Measurements from ENCODE around the gene SLC17A7.

The SLC17A7 gene

DNA sequence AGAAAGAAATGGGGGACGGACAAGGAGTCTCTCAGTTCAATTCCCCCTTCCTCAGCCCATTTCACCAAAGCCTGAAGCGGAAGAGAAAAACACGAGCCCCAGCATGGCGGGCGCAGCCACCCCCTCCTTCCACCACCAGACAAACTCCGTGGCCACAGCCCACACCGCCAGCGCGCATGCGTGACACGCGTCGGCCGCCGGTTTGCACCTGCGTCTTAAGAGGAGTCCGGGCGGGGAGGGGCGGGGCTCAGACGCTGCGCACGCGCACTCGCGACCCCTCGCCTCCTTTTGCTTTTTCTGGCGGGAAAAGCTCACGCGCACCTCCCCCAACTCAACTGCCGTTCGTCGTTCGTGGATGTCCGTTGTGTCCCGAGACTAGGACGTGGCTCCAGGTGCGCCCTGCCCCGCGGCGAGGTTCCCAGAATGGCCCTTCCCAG, 53.4 kb downstream of the SLC17A7 start, which contains the start of gene KASH5:
Gene KASH5, plus strand, starts transcription at position 314 of the 437 bp plus-strand sequence. CDS start 2,635 bp downstream, outside the sequence.
- no peak within 1 kb of the TSS for H4K8ac ChIP-seq (ENCODE audit: low read length)
- no peak within 1 kb of the TSS for H2BK5ac ChIP-seq (ENCODE audit: low read depth, low read length, poor library complexity, severe bottlenecking)
- H3K9ac ChIP-seq (ENCODE audit: low read length) = no peak within 1 kb of the TSS
- H2AFZ ChIP-seq (ENCODE audit: low read depth, low read length) = no peak within 1 kb of the TSS
- H3K36me3 ChIP-seq (ENCODE audit: control insufficient read depth in 1 of 2, insufficient read depth in 2 of 2, low read depth in 1 of 2, low read length in 2 of 2) = no peaks in the 10 kb centered on the region
- H3K4me1 ChIP-seq (ENCODE audit: control insufficient read depth, insufficient read depth, low read depth, low read length) = peaks cover 1% of the 10 kb centered on the region
- no peak within 1 kb of the TSS for H3K4ac ChIP-seq (ENCODE audit: low read depth in 1 of 2, low read length in 2 of 2)
- H3K27me3 ChIP-seq (ENCODE audit: control insufficient read depth in 1 of 2, insufficient read depth in 1 of 2, low read length in 2 of 2) = peaks cover 11 to 39% of the 10 kb centered on the region in 2 experiments
- H3K4me2 ChIP-seq (ENCODE audit: low read length, poor library complexity, severe bottlenecking) = no peak within 1 kb of the TSS
- H2BK120ac ChIP-seq (ENCODE audit: low read depth, low read length) = no peak within 1 kb of the TSS
- no peak within 1 kb of the TSS for H2BK12ac ChIP-seq (ENCODE audit: low read length in 2 of 2)
- H3K14ac ChIP-seq (ENCODE audit: low read length in 2 of 2) = no peak within 1 kb of the TSS
- H3K18ac ChIP-seq (ENCODE audit: low read depth in 1 of 2, low read length in 2 of 2) = no peak within 1 kb of the TSS
- 82% methylated on average over 40 of the region's 40 CpGs for WGBS
- peak within 1 kb of the TSS; percentile 39 for H4K91ac ChIP-seq (ENCODE audit: low read length)
- H3K9me3 ChIP-seq (ENCODE audit: control insufficient read depth, low read length) = peaks cover 10% of the 10 kb centered on the region
- H2AK5ac ChIP-seq (ENCODE audit: low read length, severe bottlenecking) = no peak within 1 kb of the TSS
- H2BK15ac ChIP-seq (ENCODE audit: low read depth, poor library complexity, severe bottlenecking) = peak within 1 kb of the TSS; percentile 52
- H3K79me1 ChIP-seq (replicated peaks; ENCODE audit: low read length, poor library complexity, severe bottlenecking) = no peaks in the 10 kb centered on the region
- DNase-seq = no peak
- no peak within 1 kb of the TSS for H3K23ac ChIP-seq (ENCODE audit: low read length in 2 of 2)
- no peak within 1 kb of the TSS for H3K27ac ChIP-seq (ENCODE audit: low read length, poor library complexity, severe bottlenecking)
- H3K4me3 ChIP-seq (ENCODE audit: insufficient read depth in 1 of 2, low read depth in 1 of 2, low read length in 2 of 2) = no peak within 1 kb of the TSS

DNA sequence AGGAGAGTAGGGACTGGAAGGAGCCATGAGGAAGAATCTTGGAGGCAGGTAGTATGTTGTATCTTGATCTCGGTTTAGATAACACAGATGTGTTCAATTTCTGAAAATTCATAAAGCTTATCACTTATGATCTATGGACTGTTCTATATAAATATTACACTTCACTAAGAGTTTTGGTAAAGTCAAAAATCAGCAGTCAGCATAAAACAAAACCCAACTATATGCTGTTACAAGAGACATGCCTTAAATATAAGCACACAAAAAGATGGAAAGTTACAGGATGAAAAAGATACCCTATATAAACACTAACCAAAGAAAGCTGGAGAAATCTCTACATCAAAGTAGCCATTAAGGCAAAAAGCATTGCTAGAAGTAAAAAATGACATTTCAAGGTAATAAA, 57.7 kb downstream of the SLC17A7 start:
- Histone ChIP-seq H4K91ac (ENCODE audit: low read length) (no peak overlapping the region), H3K27ac (ENCODE audit: low read length, poor library complexity, severe bottlenecking) (no peak overlapping the region), H3K9me3 (ENCODE audit: control insufficient read depth, low read length) (peaks cover 22% of the 10 kb centered on the region), H3K23ac (ENCODE audit: low read length in 2 of 2) (no peak overlapping the region), H3K27me3 (ENCODE audit: control insufficient read depth in 1 of 2, insufficient read depth in 1 of 2, low read length in 2 of 2) (peaks cover under 1 to 3% of the 10 kb centered on the region in 2 experiments), H2BK120ac (ENCODE audit: low read depth, low read length) (no peak overlapping the region), H4K8ac (ENCODE audit: low read length) (no peak overlapping the region), H3K14ac (ENCODE audit: low read length in 2 of 2) (no peak overlapping the region), H3K4me2 (ENCODE audit: low read length, poor library complexity, severe bottlenecking) (no peak overlapping the region), H3K18ac (ENCODE audit: low read depth in 1 of 2, low read length in 2 of 2) (no peak overlapping the region), H3K4me1 (ENCODE audit: control insufficient read depth, insufficient read depth, low read depth, low read length) (peaks cover 1% of the 10 kb centered on the region), H3K4ac (ENCODE audit: low read depth in 1 of 2, low read length in 2 of 2) (no peak overlapping the region), H3K4me3 (ENCODE audit: insufficient read depth in 1 of 2, low read depth in 1 of 2, low read length in 2 of 2) (no peak overlapping the region), H3K79me1 (replicated peaks; ENCODE audit: low read length, poor library complexity, severe bottlenecking) (no peaks in the 10 kb centered on the region), H3K9ac (ENCODE audit: low read length) (no peak overlapping the region), H2BK15ac (ENCODE audit: low read depth, poor library complexity, severe bottlenecking) (no peak overlapping the region), H2AFZ (ENCODE audit: low read depth, low read length) (no peak overlapping the region), H2BK5ac (ENCODE audit: low read depth, low read length, poor library complexity, severe bottlenecking) (no peak overlapping the region), H2BK12ac (ENCODE audit: low read length in 2 of 2) (no peak overlapping the region), H2AK5ac (ENCODE audit: low read length, severe bottlenecking) (no peak overlapping the region), H3K36me3 (ENCODE audit: control insufficient read depth in 1 of 2, insufficient read depth in 2 of 2, low read depth in 1 of 2, low read length in 2 of 2) (no peaks in the 10 kb centered on the region)
- DNase-seq = no peak
- no CpG with 5 or more reads among the region's 1 CpG for WGBS

DNA sequence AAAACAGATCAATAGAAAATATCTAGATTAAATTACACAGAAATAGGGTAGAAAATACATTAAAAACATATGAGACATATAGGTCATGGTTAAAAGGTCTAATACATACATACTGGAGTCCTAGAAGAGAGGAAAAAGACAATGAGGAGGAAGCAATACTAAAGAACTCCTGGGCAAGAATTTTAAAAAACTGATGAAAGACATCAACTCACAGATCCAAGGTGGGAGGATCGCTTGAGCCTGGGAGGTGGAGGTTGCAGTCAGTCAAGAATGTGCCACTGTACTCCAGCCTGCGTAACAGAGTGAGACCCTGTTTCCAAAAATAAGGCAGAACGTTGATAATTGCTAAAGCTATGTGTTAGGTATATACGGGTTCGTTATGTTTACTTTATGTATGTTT, 58.7 kb downstream of the SLC17A7 start:
- H3K18ac ChIP-seq (ENCODE audit: low read depth in 1 of 2, low read length in 2 of 2) = no peak overlapping the region
- H3K9ac ChIP-seq (ENCODE audit: low read length) = no peak overlapping the region
- H2BK12ac ChIP-seq (ENCODE audit: low read length in 2 of 2) = no peak overlapping the region
- H3K4me3 ChIP-seq (ENCODE audit: insufficient read depth in 1 of 2, low read depth in 1 of 2, low read length in 2 of 2) = peak overlapping the region in 1 of 2 experiments; percentile 33
- no peak overlapping the region for H4K8ac ChIP-seq (ENCODE audit: low read length)
- no peak overlapping the region for H2BK5ac ChIP-seq (ENCODE audit: low read depth, low read length, poor library complexity, severe bottlenecking)
- no peak overlapping the region for H3K23ac ChIP-seq (ENCODE audit: low read length in 2 of 2)
- H2AFZ ChIP-seq (ENCODE audit: low read depth, low read length) = no peak overlapping the region
- H4K91ac ChIP-seq (ENCODE audit: low read length) = no peak overlapping the region
- H3K9me3 ChIP-seq (ENCODE audit: control insufficient read depth, low read length) = peaks cover 22% of the 10 kb centered on the region
- H3K79me1 ChIP-seq (replicated peaks; ENCODE audit: low read length, poor library complexity, severe bottlenecking) = no peaks in the 10 kb centered on the region
- H2AK5ac ChIP-seq (ENCODE audit: low read length, severe bottlenecking) = no peak overlapping the region
- H3K36me3 ChIP-seq (ENCODE audit: control insufficient read depth in 1 of 2, insufficient read depth in 2 of 2, low read depth in 1 of 2, low read length in 2 of 2) = no peaks in the 10 kb centered on the region
- H2BK120ac ChIP-seq (ENCODE audit: low read depth, low read length) = no peak overlapping the region
- H3K27ac ChIP-seq (ENCODE audit: low read length, poor library complexity, severe bottlenecking) = no peak overlapping the region
- no peak overlapping the region for H3K4ac ChIP-seq (ENCODE audit: low read depth in 1 of 2, low read length in 2 of 2)
- no peaks in the 10 kb centered on the region for H3K4me1 ChIP-seq (ENCODE audit: control insufficient read depth, insufficient read depth, low read depth, low read length)
- 91% methylated on average over 2 of the region's 5 CpGs for WGBS
- peaks cover 0 to 3% of the 10 kb centered on the region in 2 experiments for H3K27me3 ChIP-seq (ENCODE audit: control insufficient read depth in 1 of 2, insufficient read depth in 1 of 2, low read length in 2 of 2)
- no peak overlapping the region for H3K14ac ChIP-seq (ENCODE audit: low read length in 2 of 2)
- H2BK15ac ChIP-seq (ENCODE audit: low read depth, poor library complexity, severe bottlenecking) = no peak overlapping the region
- DNase-seq = no peak
- no peak overlapping the region for H3K4me2 ChIP-seq (ENCODE audit: low read length, poor library complexity, severe bottlenecking)

DNA sequence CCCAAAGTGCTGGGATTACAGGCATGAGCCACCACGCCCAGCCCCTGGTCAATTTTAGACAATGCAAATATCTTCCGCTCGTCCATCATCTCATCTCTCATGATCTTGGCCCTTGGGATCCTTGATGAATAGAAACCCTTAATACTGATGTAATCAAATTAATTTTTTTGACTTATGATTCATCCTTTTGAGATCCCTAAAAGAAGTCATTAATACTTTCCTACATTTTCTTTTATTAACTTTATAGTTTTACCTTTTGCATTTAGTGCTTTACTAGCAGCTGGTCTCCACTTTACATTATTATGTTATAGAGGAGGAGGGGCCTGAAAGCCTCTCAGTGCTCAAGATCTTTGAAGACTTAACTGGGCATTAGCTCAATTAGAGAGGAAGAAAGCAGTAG, 60.9 kb downstream of the SLC17A7 start:
- Histone ChIP-seq H3K4ac (ENCODE audit: low read depth in 1 of 2, low read length in 2 of 2) (no peak overlapping the region), H3K9me3 (ENCODE audit: control insufficient read depth, low read length) (peaks cover 22% of the 10 kb centered on the region), H3K27ac (ENCODE audit: low read length, poor library complexity, severe bottlenecking) (no peak overlapping the region), H2BK15ac (ENCODE audit: low read depth, poor library complexity, severe bottlenecking) (no peak overlapping the region), H2AFZ (ENCODE audit: low read depth, low read length) (no peak overlapping the region), H3K79me1 (replicated peaks; ENCODE audit: low read length, poor library complexity, severe bottlenecking) (no peaks in the 10 kb centered on the region), H3K27me3 (ENCODE audit: control insufficient read depth in 1 of 2, insufficient read depth in 1 of 2, low read length in 2 of 2) (peaks cover 9 to 10% of the 10 kb centered on the region in 2 experiments), H4K91ac (ENCODE audit: low read length) (no peak overlapping the region), H3K4me1 (ENCODE audit: control insufficient read depth, insufficient read depth, low read depth, low read length) (no peaks in the 10 kb centered on the region), H4K8ac (ENCODE audit: low read length) (no peak overlapping the region), H2BK120ac (ENCODE audit: low read depth, low read length) (no peak overlapping the region), H3K23ac (ENCODE audit: low read length in 2 of 2) (no peak overlapping the region), H2BK5ac (ENCODE audit: low read depth, low read length, poor library complexity, severe bottlenecking) (no peak overlapping the region), H3K18ac (ENCODE audit: low read depth in 1 of 2, low read length in 2 of 2) (no peak overlapping the region), H3K4me3 (ENCODE audit: insufficient read depth in 1 of 2, low read depth in 1 of 2, low read length in 2 of 2) (no peak overlapping the region), H2BK12ac (ENCODE audit: low read length in 2 of 2) (no peak overlapping the region), H3K36me3 (ENCODE audit: control insufficient read depth in 1 of 2, insufficient read depth in 2 of 2, low read depth in 1 of 2, low read length in 2 of 2) (no peaks in the 10 kb centered on the region), H3K14ac (ENCODE audit: low read length in 2 of 2) (no peak overlapping the region), H3K9ac (ENCODE audit: low read length) (no peak overlapping the region), H2AK5ac (ENCODE audit: low read length, severe bottlenecking) (no peak overlapping the region), H3K4me2 (ENCODE audit: low read length, poor library complexity, severe bottlenecking) (no peak overlapping the region)
- no peak for DNase-seq
- WGBS = 71% methylated on average over 1 of the region's 3 CpGs
